ENCODE measurements around the gene SLIT3.

SLIT3 gene

GRCh38 chr5:168879331-168879730 lies 421.6 kb downstream of the SLIT3 start:
- DNase-seq: no peak

- no peak for DNase-seq
Measured at GRCh38 chr5:168878135-168878745, 422.7 kb downstream of the SLIT3 start.

- no peak for DNase-seq
Measured at GRCh38 chr5:168877132-168877892, 423.6 kb downstream of the SLIT3 start.

- no peak for DNase-seq
Measured at GRCh38 chr5:168876419-168876818, 424.5 kb downstream of the SLIT3 start.

GRCh38 chr5:168875832-168876231 lies 425.1 kb downstream of the SLIT3 start:
- no peak for DNase-seq

GRCh38 chr5:168874713-168875380 lies 426.1 kb downstream of the SLIT3 start:
- DNase-seq: peak in 1 of 3 donors; percentile 6

GRCh38 chr5:168872246-168872645 lies 428.7 kb downstream of the SLIT3 start:
- DNase-seq: no peak

GRCh38 chr5:168870910-168871309 lies 430.0 kb downstream of the SLIT3 start:
- DNase-seq: no peak

GRCh38 chr5:168869615-168870227 lies 431.2 kb downstream of the SLIT3 start:
- DNase-seq: no peak

GRCh38 chr5:168867241-168867640 lies 433.7 kb downstream of the SLIT3 start:
- DNase-seq: no peak

- DNase-seq: no peak
Measured at GRCh38 chr5:168865968-168866367, 435.0 kb downstream of the SLIT3 start.

- no peak for DNase-seq
Measured at GRCh38 chr5:168863021-168863420, 437.9 kb downstream of the SLIT3 start.

GRCh38 chr5:168860503-168860902 lies 440.4 kb downstream of the SLIT3 start:
- DNase-seq: no peak

GRCh38 chr5:168860081-168860480 lies 440.9 kb downstream of the SLIT3 start:
- no peak for DNase-seq

- no peak for DNase-seq
Measured at GRCh38 chr5:168859471-168859870, 441.5 kb downstream of the SLIT3 start.

GRCh38 chr5:168858994-168859393 lies 441.9 kb downstream of the SLIT3 start:
- DNase-seq: no peak

GRCh38 chr5:168858371-168858770 lies 442.6 kb downstream of the SLIT3 start:
- DNase-seq: no peak

GRCh38 chr5:168853972-168854371 lies 447.0 kb downstream of the SLIT3 start:
- no peak for DNase-seq

- DNase-seq: no peak
Measured at GRCh38 chr5:168852329-168852728, 448.6 kb downstream of the SLIT3 start.

- DNase-seq: peak; percentile 11 to 34 (median 31)
Measured at GRCh38 chr5:168851902-168852321, 449.0 kb downstream of the SLIT3 start.

- DNase-seq: no peak
Measured at GRCh38 chr5:168850683-168851082, 450.3 kb downstream of the SLIT3 start.

GRCh38 chr5:168848569-168848968 lies 452.4 kb downstream of the SLIT3 start:
- DNase-seq: no peak

- no peak for DNase-seq
Measured at GRCh38 chr5:168847511-168848073, 453.3 kb downstream of the SLIT3 start.
